ENCODE results near the gene LRP2BP. TPM values are rescaled to one million over a fixed set of nuclear protein-coding genes. Genes with fewer than 3 reads are reported as not detected.

The LRP2BP gene
- total RNA-seq, 1 experiment from 2014 or later: 0.20 TPM

DNA sequence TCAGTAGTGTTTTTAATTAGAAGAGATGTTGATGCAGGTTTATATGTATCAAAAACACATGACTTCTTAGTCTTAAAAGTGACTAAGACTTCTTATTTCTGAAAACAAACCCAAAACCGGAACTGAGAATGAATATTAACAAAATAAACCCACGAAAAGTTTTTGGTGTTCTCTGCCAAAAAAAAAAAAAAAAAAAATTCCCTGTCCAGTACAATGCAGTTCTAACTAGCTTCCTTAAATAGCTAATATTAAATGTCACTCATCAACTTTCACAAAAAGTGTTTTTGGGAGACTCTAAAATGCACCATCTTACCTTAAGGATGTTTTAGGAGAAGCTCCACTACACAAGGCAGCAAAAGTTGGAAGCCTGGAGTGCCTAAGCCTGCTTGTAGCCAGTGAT lies 2.9 kb upstream of the LRP2BP start:
- no peaks in the 10 kb centered on the region for H3K36me3 ChIP-seq (ENCODE audit: control insufficient read depth, insufficient read depth, low read length)
- POLR2A ChIA-PET: no interaction called here

GRCh38 chr4:185396724-185397385 lies 1.1 kb upstream of the LRP2BP start, which contains the start of gene ANKRD37:
ANKRD37 (plus strand) TSS chr4:185396841; CDS start chr4:185396924, 83 bp downstream.
- POLR2A ChIA-PET: interaction anchor here (0.6 to 2.0 kb wide), 6 partner anchors 11 to 253 kb away, joined by 3 to 11 read pairs (median 4); partner anchors contain the start of genes SLC25A4 and UFSP2
- Histone ChIP-seq H3K4me3 (ENCODE audit: low read depth, low read length) (peak within 1 kb of the TSS; percentile 85), H3K36me3 (ENCODE audit: control insufficient read depth, insufficient read depth, low read length) (no peaks in the 10 kb centered on the region), H3K9me3 (no peaks in the 10 kb centered on the region), H3K27me3 (replicated peaks; ENCODE audit: control insufficient read depth, insufficient read depth, low read length) (no peaks in the 10 kb centered on the region), H3K4me1 (no peaks in the 10 kb centered on the region)
- Mint-ChIP-seq H3K4me3 (ENCODE audit: unreplicated experiment) (peak within 1 kb of the TSS; percentile 89), H3K27ac (ENCODE audit: unreplicated experiment) (peak within 1 kb of the TSS; percentile 91), H3K9me3 (ENCODE audit: unreplicated experiment) (no peaks in the 10 kb centered on the region), H3K36me3 (ENCODE audit: insufficient read depth, unreplicated experiment) (peaks cover 18% of the 10 kb centered on the region), H3K4me1 (ENCODE audit: low read depth, unreplicated experiment) (peaks cover 7% of the 10 kb centered on the region), H3K27me3 (ENCODE audit: insufficient read depth, unreplicated experiment) (no peaks in the 10 kb centered on the region)
- CTCF ChIA-PET: interaction anchor here (0.7 to 1.8 kb wide), 4 partner anchors 29 to 641 kb away, joined by 3 to 6 read pairs (median 4); partner anchors contain the start of gene UFSP2
- DNase-seq: peak; percentile 60 to 70
- intact Hi-C loops (cut with micrococcal nuclease; ENCODE audit: unreplicated experiment): loop anchor here (1.0 to 10.0 kb wide), 6 partner anchors 28 to 638 kb away; partner anchors contain the start of genes CCDC110, SLC25A4, SNX25 and UFSP2
- TF ChIP-seq, protein P1, sequence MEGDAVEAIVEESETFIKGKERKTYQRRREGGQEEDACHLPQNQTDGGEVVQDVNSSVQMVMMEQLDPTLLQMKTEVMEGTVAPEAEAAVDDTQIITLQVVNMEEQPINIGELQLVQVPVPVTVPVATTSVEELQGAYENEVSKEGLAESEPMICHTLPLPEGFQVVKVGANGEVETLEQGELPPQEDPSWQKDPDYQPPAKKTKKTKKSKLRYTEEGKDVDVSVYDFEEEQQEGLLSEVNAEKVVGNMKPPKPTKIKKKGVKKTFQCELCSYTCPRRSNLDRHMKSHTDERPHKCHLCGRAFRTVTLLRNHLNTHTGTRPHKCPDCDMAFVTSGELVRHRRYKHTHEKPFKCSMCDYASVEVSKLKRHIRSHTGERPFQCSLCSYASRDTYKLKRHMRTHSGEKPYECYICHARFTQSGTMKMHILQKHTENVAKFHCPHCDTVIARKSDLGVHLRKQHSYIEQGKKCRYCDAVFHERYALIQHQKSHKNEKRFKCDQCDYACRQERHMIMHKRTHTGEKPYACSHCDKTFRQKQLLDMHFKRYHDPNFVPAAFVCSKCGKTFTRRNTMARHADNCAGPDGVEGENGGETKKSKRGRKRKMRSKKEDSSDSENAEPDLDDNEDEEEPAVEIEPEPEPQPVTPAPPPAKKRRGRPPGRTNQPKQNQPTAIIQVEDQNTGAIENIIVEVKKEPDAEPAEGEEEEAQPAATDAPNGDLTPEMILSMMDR (IDR thresholded peaks at IDR 0.05; ENCODE audit: insufficient read depth in 1 of 2, low read depth in 1 of 2, low read length in 1 of 2, severe bottlenecking in 1 of 2, unreplicated experiment in 1 of 2): no peak
- no TSS peak for BruUV-seq (replicated peaks)

More for the DNA sequence above, 2.9 kb upstream of the LRP2BP start:
- no peaks in the 10 kb centered on the region for H3K9me3 ChIP-seq
- CTCF ChIA-PET: no interaction called here
- peaks cover 18% of the 10 kb centered on the region for H3K36me3 Mint-ChIP-seq (ENCODE audit: insufficient read depth, unreplicated experiment)
- no peak overlapping the region for H3K27ac Mint-ChIP-seq (ENCODE audit: unreplicated experiment)
- intact Hi-C loops (cut with micrococcal nuclease; ENCODE audit: unreplicated experiment): loop anchor here (5.0 to 10.0 kb wide), 3 partner anchors 161 to 636 kb away; partner anchors contain the start of gene SLC25A4
- TF ChIP-seq, protein P1 (IDR thresholded peaks at IDR 0.05; ENCODE audit: insufficient read depth in 1 of 2, low read depth in 1 of 2, low read length in 1 of 2, severe bottlenecking in 1 of 2, unreplicated experiment in 1 of 2): no peak
- H3K9me3 Mint-ChIP-seq (ENCODE audit: unreplicated experiment): no peaks in the 10 kb centered on the region
- no peak for DNase-seq
- no peaks in the 10 kb centered on the region for H3K4me1 ChIP-seq
- H3K27me3 Mint-ChIP-seq (ENCODE audit: insufficient read depth, unreplicated experiment): no peaks in the 10 kb centered on the region
- H3K4me1 Mint-ChIP-seq (ENCODE audit: low read depth, unreplicated experiment): peaks cover 7% of the 10 kb centered on the region
- H3K27me3 ChIP-seq (replicated peaks; ENCODE audit: control insufficient read depth, insufficient read depth, low read length): no peaks in the 10 kb centered on the region
- no peak overlapping the region for H3K4me3 ChIP-seq (ENCODE audit: low read depth, low read length)
- BruUV-seq (replicated peaks): no TSS peak
- H3K4me3 Mint-ChIP-seq (ENCODE audit: unreplicated experiment): no peak overlapping the region

DNA sequence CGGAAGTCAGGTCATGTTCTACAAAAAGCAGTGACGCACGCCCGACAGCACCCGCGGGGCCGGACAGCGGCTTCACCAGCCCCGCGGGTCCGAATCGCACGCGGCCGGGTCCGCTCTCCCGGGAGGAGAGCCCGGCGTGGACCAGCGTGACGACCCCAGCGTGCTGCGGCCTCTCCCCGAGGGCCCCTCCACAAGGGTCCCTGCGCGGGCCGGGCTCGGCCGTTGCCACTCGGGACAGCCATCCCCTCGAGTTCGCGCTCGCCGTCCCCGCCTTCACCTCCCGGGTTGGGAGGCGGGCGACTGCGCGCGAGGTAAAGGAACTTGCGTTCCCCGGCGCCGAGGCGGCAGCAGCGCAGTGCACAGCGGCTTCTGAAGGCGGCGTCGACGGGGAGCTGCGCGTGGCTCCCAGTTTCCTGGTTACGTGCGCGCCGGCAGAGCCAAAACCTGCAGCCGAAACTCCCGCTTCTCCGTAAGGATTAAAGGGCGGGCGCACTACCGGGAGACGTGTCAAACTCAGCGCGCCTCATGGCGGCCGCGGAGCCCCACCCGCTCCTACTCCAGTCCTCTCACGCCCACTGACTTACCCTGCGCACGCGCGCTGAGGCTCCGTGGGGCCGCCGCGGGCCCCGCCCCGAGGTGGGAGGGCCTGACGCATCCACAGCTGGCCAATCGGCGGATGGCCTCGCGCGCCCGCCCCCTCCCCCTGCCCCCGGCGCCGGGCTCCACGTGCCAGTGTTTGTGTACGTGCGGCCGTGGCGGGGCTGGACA lies 416 bp upstream of the LRP2BP start:
- BruUV-seq (replicated peaks): no TSS peak
- DNase-seq: peak; percentile 97 to 98
- Histone ChIP-seq H3K27me3 (replicated peaks; ENCODE audit: control insufficient read depth, insufficient read depth, low read length) (no peaks in the 10 kb centered on the region), H3K4me3 (ENCODE audit: low read depth, low read length) (peak overlapping the region; percentile 85), H3K36me3 (ENCODE audit: control insufficient read depth, insufficient read depth, low read length) (no peaks in the 10 kb centered on the region), H3K9me3 (no peaks in the 10 kb centered on the region), H3K4me1 (no peaks in the 10 kb centered on the region)
- peaks cover 7% of the 10 kb centered on the region for H3K4me1 Mint-ChIP-seq (ENCODE audit: low read depth, unreplicated experiment)
- peaks cover 7% of the 10 kb centered on the region for H3K9me3 Mint-ChIP-seq (ENCODE audit: unreplicated experiment)
- H3K27ac Mint-ChIP-seq (ENCODE audit: unreplicated experiment): peak overlapping the region; percentile 91
- ChIA-PET CTCF (interaction anchor here (0.7 to 1.8 kb wide), 4 partner anchors 30 to 642 kb away, joined by 3 to 6 read pairs (median 4); partner anchors contain the start of gene UFSP2), POLR2A (interaction anchor here (0.6 to 2.0 kb wide), 6 partner anchors 12 to 253 kb away, joined by 3 to 11 read pairs (median 4); partner anchors contain the start of genes SLC25A4 and UFSP2)
- H3K36me3 Mint-ChIP-seq (ENCODE audit: insufficient read depth, unreplicated experiment): peaks cover 18% of the 10 kb centered on the region
- peak overlapping the region; percentile 89 for H3K4me3 Mint-ChIP-seq (ENCODE audit: unreplicated experiment)
- TF ChIP-seq, protein P1 (IDR thresholded peaks at IDR 0.05; ENCODE audit: insufficient read depth in 1 of 2, low read depth in 1 of 2, low read length in 1 of 2, severe bottlenecking in 1 of 2, unreplicated experiment in 1 of 2): no peak
- no peaks in the 10 kb centered on the region for H3K27me3 Mint-ChIP-seq (ENCODE audit: insufficient read depth, unreplicated experiment)
- intact Hi-C loops (cut with micrococcal nuclease; ENCODE audit: unreplicated experiment): loop anchor here (1.0 to 10.0 kb wide), 6 partner anchors 29 to 639 kb away; partner anchors contain the start of genes CCDC110, SLC25A4, SNX25 and UFSP2
